Epidermal melanocyte (primary cell): ENCODE data around the gene CPT1C.

ENCODE experiments used
- DNase-seq: peaks from one replicate; pipeline ENCODE4 v3.0.0; 2011; ENCODE audit warnings: low spot score; ENCODE audit not compliant: insufficient read length

The CPT1C gene

DNA sequence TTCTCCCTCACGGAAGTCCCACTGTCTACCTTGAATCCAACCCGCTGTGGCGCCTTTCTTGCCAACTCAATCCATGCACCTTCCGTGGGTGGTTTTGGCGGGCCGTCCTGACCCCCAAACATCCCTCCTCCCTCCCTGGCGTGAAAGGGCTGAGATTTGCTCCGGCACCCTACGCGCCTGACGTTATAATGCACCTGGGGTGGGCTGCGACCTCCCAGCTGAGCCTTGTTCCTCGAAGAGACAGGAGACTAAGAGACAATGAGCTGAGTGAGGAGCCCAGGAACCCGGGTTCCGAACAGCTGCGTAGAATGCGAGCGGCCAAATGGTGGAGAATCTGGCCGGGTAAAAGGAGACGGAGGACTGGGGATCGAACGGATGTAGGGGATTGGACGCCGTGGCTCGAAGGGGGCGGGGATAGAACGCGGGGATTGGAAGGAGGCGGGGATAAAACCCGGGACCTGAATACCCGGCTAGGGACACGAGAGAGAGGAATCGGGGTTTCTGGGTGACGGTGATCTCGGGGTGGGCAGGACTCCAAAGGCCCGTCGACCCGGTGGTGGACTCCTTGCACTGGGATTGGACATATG is at the start of gene CPT1C:
CPT1C (plus strand) TSS at position 461 of the 587 bp plus-strand sequence. CDS start 1,137 bp downstream, outside the sequence.
- peak; percentile 100 for DNase-seq

DNA sequence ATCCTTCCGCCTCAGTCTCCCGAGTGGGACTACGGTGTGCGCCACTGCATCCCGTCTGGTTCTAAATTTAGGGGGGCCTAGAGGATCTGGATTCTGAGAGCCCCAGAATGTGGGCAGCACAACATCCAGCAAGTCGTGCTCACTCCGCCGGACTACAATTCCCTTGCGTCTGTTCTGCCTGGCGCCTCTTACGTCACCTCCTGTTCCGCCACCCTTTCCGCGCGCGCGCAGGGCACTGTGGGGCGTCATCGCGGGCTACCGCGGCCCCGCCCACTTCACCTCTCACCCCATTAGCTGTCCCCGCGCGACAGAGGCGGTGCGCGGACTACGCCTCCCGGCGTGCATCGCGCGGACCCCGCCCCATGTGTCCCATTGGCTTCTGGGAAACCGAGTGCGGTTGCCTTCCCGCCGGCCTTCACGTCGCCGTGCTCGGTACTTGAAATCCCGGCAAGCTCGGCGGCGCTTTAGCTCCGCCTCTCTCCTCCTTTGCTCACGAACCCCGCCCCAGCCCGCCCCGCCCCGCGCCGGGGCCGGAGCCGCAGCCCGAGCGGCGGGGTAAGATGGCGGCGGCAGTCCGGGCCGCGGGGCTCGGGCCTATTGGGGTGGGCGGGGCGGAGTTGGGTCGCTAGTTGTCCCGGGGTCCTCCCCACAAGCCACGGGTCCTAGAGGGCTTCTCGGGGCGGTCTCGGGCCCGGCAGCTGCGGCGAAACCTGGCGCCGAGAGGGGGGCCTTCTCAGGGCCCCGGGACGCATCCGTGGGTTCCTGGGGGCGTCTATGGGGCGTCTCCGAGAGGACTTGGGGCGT is 49.0 kb upstream of the CPT1C start, which contains the start of gene SCAF1:
SCAF1 (plus strand) TSS at position 522 of the 804 bp plus-strand sequence. CDS start 2,818 bp downstream, outside the sequence.
- DNase-seq, result peak; percentile 95

DNA sequence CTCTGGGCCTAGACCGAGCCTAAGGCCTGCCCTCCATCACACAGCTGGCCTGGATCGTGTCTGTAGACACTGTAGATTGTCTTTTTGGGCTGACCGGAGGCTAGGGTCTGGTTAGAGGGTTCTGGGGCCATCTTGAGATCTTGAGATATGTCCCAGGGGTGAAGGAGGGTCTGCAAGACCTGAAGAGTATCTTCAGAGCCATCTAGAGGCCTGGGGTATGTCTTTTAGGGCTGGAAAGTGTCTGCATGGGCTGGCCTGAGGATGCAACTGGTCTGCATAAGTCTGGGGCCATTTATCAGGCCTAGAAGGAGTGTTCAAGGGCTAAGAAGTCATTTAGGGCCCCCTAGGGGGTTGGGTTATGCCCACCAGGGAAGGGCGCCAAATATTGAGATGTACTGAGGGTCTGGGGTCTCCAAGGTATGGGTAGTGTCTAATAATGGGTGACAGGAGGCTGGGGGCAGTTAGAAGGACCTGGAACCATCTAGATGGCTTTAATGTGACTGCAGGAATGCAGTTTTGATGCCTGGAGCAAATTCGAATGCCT is 48.4 kb upstream of the CPT1C start:
- DNase-seq, result no peak

DNA sequence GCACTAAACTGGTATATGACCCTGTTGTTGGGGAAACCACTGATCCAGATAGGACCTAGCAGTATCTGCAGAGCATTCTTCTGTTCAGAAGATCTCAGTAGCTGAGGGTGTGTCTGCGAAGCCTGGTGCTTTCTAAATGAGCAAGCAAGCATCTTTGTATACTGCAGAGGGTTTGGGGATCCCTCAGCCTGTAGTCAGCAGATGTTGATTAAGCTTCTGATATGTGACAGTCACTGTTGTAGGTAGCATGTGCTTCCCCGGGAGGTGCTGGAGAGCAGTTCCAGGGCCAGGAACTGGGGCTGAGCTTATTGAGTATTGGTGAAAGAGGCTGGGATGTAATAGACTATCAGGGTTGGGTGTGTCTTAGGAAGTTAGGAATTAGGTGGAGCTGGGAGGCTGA is 47.5 kb upstream of the CPT1C start:
- DNase-seq, result no peak

DNA sequence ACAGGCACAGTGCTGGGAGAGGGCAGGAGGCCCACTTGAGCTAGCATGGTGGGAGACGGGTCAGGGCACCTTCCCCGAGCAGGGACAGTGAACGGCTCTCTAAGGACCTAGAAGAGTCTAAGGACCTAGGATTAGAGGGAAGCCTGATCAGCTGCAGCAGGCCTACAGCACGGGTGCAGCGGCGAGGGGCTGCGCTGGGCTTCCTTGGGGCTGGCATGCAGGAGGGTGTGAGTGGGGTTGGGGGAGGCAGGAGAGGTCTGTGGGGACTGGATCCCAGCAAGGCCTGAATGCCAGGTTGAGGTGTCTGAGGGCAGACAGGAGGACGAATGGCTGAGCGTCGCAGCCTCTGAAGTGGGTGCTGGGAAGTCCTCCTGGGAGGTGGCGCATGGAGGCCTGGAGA is 45.3 kb upstream of the CPT1C start:
- DNase-seq, result no peak

DNA sequence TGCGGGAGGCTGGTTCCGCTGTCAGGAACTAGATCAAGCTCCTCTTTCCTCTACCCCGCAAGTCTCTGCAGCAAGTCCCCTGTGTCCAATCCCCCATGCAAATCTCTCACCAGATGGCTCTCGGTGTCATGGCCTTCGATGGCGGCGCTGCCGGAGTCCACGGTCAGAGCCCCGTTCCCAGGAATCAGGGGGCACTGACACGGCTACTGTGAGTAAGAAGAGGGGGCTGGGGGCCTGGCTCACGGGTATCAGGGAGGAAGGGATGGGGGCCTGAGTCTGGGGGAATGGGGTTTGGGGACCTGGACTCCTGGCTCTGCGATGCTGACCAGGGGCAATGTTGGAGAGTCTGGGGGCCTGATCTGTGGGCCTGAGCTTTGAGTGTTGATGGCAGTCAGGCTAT is 44.9 kb upstream of the CPT1C start:
- DNase-seq, result no peak

DNA sequence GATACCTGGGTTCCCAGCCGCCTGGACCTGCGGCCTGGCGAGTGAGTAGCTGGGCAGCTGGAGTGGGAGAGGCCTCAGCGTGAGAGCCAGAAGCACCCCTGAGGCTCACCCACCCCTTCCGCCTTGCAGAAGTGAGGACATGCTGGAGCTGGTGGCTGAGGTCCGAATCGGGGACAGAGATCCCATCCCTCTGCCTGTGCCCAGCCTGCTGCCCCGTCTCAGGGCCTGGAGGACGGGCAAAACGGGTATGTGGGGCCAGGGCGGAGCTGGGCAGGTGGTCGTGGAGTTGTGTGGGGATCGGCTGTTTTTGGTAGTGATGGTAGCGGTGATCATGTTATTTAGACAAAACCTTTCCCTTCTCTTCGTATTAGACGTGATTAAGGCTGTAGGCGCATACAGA is 44.3 kb upstream of the CPT1C start:
- no peak for DNase-seq

DNA sequence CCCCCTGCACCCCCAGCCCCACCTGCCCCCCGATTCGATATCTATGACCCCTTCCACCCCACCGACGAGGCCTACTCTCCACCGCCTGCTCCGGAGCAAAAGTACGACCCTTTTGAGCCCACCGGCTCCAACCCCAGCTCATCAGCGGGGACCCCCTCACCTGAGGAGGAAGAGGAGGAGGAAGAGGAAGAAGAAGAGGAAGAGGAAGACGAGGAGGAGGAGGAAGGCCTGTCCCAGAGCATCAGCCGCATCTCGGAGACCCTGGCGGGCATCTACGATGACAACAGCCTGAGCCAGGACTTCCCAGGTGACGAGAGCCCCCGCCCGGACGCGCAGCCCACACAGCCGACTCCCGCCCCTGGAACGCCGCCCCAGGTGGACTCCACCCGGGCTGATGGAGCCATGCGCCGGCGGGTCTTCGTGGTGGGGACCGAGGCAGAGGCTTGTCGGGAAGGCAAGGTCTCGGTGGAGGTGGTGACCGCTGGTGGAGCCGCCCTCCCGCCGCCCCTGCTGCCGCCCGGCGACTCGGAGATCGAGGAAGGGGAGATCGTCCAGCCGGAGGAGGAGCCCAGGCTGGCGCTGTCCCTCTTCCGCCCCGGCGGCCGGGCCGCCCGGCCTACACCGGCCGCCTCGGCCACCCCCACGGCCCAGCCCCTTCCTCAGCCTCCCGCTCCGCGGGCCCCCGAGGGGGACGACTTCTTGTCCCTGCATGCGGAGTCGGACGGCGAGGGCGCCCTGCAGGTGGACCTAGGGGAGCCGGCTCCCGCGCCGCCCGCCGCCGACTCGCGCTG is 39.7 kb upstream of the CPT1C start:
- no peak for DNase-seq

DNA sequence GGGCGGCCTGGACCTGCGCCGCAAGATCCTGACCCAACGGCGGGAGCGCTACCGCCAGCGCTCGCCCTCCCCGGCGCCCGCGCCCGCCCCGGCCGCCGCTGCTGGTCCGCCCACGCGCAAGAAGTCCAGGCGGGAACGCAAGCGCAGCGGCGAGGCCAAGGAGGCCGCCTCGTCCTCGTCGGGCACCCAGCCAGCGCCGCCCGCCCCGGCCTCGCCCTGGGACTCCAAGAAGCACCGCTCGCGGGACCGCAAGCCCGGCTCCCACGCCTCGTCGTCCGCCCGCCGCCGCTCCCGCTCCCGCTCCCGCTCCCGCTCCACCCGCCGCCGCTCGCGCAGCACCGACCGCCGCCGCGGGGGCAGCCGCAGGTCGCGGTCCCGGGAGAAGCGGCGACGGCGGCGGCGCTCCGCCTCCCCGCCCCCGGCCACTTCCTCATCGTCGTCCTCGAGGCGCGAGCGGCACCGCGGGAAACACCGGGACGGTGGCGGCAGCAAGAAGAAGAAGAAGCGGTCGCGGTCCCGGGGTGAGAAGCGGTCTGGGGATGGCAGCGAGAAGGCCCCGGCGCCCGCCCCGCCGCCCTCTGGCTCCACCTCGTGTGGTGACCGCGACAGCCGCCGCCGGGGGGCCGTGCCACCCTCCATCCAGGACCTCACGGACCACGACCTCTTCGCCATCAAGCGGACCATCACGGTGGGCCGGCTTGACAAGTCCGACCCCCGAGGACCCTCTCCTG is 38.9 kb upstream of the CPT1C start:
- DNase-seq, result no peak

DNA sequence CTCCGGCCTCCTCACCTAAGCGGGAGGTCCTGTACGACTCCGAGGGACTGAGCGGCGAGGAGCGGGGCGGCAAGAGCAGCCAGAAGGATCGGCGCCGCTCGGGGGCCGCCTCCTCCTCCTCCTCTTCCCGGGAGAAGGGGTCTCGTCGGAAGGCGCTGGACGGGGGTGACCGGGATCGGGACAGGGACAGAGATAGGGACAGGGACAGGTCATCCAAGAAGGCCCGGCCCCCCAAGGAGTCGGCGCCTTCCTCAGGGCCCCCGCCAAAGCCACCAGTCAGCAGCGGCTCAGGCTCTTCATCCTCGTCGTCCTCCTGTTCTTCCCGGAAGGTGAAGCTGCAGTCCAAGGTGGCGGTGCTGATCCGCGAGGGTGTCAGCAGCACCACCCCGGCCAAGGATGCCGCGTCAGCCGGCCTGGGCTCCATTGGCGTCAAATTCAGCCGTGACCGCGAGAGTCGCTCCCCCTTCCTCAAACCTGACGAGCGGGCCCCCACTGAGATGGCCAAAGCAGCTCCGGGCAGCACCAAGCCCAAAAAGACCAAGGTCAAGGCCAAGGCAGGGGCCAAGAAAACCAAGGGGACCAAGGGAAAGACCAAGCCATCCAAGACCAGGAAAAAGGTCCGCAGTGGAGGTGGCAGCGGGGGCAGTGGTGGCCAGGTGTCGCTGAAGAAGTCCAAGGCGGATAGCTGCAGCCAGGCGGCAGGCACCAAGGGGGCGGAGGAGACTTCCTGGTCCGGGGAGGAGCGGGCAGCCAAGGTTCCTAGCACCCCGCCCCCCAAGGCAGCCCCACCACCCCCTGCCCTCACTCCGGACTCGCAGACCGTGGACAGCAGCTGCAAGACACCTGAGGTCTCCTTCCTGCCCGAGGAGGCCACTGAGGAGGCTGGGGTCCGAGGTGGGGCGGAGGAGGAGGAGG is 38.1 kb upstream of the CPT1C start:
- no peak for DNase-seq

DNA sequence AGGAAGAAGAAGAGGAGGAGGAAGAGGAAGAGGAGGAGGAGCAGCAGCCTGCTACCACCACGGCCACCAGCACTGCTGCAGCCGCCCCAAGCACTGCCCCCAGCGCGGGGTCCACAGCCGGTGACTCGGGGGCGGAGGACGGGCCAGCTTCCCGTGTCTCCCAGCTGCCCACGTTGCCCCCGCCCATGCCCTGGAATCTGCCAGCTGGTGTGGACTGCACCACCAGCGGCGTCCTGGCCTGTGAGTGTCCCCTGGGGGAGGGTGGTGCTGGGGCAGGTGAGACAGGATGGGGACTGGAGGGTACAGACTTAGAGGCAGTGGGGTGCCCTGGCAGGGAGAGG is 37.5 kb upstream of the CPT1C start:
- DNase-seq, result no peak

DNA sequence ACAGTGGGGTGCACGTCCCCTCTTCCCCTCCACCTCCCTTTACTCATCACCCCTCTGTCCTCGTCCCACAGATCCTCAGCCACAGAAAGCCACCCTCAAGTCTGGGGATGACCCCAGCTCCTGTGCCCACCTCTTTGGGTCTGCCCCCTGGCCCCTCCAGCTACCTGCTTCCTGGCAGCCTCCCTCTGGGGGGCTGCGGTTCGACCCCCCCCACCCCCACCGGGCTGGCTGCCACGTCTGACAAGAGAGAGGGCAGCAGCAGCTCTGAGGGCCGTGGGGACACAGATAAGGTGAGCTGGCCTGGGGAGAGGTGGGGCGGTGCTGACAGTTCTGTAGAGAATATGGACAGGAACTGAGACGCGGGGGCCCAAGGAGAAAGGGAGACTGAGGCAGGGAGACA is 36.3 kb upstream of the CPT1C start:
- no peak for DNase-seq

DNA sequence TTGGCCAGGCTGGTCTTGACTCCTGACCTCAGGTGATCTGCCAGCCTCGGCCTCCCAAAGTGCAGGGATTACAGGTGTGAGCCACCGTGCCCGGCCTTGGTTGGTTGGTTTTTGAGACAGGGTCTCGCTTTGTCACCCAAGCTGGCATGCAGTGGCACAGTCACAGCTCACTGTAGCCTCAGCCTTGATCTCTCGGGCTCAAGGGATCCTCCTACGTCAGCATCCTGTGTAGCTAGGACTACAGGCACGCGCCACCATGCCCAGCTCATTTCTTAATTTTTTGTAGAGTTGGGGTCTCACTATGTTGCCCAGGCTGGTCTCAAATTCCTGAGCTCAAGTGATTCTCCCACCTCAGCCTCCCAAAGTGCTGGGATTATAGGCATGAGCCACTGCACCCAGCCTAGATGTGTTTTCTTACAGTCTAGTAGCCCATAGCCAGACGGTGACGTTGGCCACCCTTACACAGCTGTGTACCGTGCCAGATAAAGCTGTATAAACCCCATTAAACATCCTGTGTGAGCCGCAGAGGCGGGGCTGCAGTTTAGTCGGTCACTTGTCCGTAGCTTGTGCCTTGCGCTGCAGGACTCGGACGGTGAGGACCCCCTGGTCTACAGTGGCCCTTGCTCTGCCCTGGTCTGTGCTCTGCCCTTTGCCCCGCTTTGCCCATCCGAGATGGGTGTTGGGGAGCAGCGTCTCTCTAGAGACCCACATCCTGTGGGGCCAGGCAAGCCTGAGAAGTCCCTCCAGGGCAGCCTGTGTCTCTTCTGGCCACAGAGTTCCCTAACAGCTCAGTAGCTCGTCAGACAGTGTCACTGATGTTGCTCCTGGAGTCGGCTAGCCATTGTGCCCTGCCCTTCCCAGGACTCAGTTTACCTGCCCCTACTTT is 35.1 kb upstream of the CPT1C start:
- no peak for DNase-seq

DNA sequence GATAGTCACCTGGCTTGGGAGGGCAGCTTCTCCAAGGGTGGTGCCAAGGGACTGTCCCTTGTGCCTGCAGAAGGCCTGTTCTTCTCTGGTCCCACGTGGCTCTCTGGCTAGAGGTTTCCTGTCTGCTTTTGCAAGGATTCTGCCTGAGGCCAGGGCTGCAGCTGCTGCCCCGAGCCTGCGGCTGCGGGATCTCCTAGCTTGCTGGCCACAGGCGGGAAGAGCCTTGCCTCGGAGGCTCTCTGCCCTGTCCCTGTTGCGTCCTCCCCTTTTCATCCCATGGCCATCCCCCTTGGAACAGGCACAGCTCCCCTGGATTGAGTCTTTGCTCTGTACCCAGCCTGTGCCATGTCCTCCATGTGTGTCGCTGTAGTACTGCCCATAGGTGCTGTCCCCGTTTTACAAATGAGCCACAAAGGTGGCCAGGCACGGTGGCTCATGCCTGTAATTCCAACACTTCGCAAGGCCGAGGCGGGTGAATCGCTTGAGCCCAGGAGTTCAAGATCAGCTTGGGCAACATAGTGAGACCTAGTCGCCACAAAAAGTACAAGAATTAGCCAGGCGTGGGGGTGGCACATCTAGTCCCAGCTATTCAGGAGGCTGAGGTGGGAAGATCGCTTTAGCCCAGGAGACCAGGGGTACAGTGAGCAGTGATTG is 34.3 kb upstream of the CPT1C start:
- no peak for DNase-seq

DNA sequence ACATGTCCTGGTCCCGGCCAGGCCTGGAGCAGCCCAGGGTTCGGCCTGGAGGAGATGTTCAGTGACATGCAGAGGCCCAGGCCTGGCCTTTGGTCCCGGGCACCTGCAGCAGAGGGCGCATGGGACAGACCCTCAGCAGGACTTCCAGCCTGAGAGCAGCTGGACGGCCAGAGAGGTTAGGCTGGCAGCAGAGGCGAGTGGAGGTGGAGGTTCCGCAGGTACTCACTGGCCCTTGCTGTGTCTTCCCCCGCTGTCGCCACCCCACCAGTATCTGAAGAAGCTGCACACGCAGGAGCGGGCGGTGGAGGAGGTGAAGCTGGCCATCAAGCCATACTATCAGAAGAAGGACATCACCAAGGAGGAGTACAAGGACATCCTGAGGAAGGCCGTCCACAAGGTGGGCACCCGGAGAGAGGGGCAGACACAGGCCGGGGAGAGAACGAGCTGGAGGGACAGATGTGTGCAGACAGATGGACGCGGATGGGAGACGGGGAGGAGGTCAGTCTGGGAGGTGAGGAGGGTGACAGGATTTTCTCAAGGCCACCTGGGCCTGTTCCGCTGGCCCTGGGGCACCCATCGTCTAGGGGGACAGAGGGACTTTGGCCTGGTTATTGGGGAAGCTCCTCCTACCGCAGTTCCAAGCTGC is 33.3 kb upstream of the CPT1C start:
- DNase-seq, result no peak

DNA sequence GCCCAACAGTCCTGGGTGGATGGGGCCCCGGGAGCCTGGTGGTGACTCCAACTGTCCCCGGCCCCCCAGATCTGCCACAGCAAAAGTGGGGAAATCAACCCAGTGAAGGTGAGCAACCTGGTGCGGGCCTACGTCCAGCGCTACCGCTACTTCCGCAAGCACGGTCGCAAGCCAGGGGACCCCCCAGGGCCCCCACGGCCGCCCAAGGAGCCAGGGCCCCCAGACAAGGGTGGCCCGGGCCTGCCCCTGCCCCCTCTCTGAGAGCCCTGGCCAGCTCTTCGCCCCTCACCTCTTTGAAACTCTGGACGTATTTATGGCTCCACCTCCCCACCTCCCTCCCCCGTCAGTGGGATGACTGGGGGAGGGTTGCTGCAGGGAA is 32.8 kb upstream of the CPT1C start:
- DNase-seq, result no peak

DNA sequence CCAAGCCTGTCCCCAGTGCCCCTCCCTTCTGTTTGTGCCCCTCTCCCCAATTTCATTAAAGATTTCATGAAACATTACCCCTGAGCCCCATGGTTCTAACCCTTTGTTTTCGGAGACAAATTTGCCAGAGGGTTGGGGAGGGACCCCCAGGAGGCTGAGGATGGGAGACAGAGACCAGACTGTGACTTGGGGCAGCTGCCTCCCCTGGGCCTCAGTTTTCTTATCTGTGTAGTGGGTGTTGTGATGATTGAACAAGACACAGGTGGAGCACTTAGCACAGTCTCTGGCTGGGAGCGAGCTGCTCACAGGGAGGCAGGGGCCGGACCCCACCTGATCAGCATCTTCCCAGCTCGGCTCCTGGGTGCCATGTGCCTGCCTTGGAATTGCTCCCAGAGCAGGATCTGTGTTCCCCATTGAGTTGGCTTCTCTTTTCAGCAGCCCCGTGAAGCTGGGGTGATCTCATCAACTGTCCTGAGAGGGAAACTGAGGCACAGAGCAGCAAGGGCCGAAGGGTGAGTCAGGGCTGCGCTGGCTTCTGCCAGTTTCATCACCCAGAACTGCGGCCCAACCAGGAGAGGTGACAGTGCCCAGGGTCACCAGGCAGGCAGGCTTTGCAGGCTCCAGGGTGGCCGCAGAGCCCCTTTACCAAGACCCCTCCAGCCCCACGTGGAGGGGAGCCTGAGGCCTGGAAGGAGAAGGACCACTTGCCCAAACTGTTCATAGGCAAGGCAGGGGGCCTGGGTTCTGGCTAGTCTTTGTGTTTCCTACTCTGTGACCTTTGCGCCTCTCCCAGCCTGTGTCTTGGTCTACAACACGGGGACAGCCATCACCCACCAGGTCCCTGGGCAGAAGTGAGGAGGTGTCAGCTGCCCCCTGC is 32.1 kb upstream of the CPT1C start:
- DNase-seq, result no peak
